HG03571 (cell line): ENCODE measurements around the gene MKKS.
A peak's percentile ranks its signal among the peaks of the same experiment; 100 is the strongest.

ENCODE experiments used
- ATAC-seq: cut with Tn5 transposase; IDR thresholded peaks from one replicate; pipeline ENCODE4 v1.9.1; 2021; ENCODE audit not compliant: unreplicated experiment

The MKKS gene

GRCh38 chr20:10370091-10370887, 63.7 kb downstream of the MKKS start:
- ATAC-seq: no peak

- no peak for ATAC-seq
These were observed 64.3 kb downstream of the MKKS start for GRCh38 chr20:10369723-10370090.

- ATAC-seq: no peak
These were observed 65.3 kb downstream of the MKKS start for GRCh38 chr20:10368702-10369041.

- no peak for ATAC-seq
These were observed 65.9 kb downstream of the MKKS start for GRCh38 chr20:10367943-10368701.

GRCh38 chr20:10367693-10367942, 66.4 kb downstream of the MKKS start:
- ATAC-seq: no peak

GRCh38 chr20:10366898-10367692, 66.9 kb downstream of the MKKS start:
- no peak for ATAC-seq

GRCh38 chr20:10362674-10363073, 71.3 kb downstream of the MKKS start:
- peak; percentile 66 for ATAC-seq

- ATAC-seq: no peak
These were observed 73.1 kb downstream of the MKKS start for GRCh38 chr20:10360878-10361277.

- ATAC-seq: no peak
These were observed 74.4 kb downstream of the MKKS start for GRCh38 chr20:10359621-10360040.

- no peak for ATAC-seq
These were observed 76.0 kb downstream of the MKKS start for GRCh38 chr20:10357974-10358373.

GRCh38 chr20:10357061-10357708, 76.8 kb downstream of the MKKS start:
- no peak for ATAC-seq

GRCh38 chr20:10356628-10357027, 77.4 kb downstream of the MKKS start:
- ATAC-seq: no peak

- no peak for ATAC-seq
These were observed 80.8 kb downstream of the MKKS start for GRCh38 chr20:10352934-10353824.
